Large intestine (tissue), 3 donors: ENCODE results near the gene DYSF. TPM values are rescaled to one million over a fixed set of nuclear protein-coding genes. Genes with fewer than 3 reads are reported as not detected.

ENCODE experiments used
- DNase-seq, 2 donors: peaks; one replicate each; pipeline versions ENCODE4 v3.0.0 to v3.0.0-alpha.2; 2013
- H3K27ac ChIP-seq: one replicate; pipeline ENCODE4 v1.5.1; 2013; ENCODE audit warnings: low read length
- H3K27me3 ChIP-seq: 2 replicates; pipeline ENCODE4 v1.6.1; 2013; ENCODE audit warnings: low read length; ENCODE audit not compliant: control insufficient read depth, insufficient read depth
- H3K36me3 ChIP-seq: 2 replicates; pipeline ENCODE4 v1.6.1; 2013; ENCODE audit warnings: low read length; ENCODE audit not compliant: control insufficient read depth, insufficient read depth
- H3K4me1 ChIP-seq: one replicate; pipeline ENCODE4 v1.6.1; 2013; ENCODE audit warnings: low read length; ENCODE audit not compliant: control insufficient read depth, insufficient read depth
- H3K4me3 ChIP-seq: one replicate; pipeline ENCODE4 v1.5.1; 2013; ENCODE audit warnings: low read length
- H3K9me3 ChIP-seq: one replicate; pipeline ENCODE4 v1.6.1; 2013; ENCODE audit warnings: mild to moderate bottlenecking, low read depth, low read length, moderate library complexity; ENCODE audit not compliant: control insufficient read depth
- WGBS: methylation state at CpG from one replicate; pipeline ENCODE4 v1.1.5; 2013; ENCODE audit warnings: low lambda C conversion rate; ENCODE audit not compliant: insufficient coverage; 5-methylcytosine and 5-hydroxymethylcytosine counted together
- polyA plus RNA-seq: library from polyadenylated mRNA; unstranded; fragments of 120-200 nt; gene quantifications from one replicate; pipeline ENCODE4 v1.2.1, GENCODE V29; 2013

The DYSF gene
- polyA plus RNA-seq, 1 donor = 6.3 TPM

- peaks cover 2% of the 10 kb centered on the region for H3K4me1 ChIP-seq
- H3K27me3 ChIP-seq = no peaks in the 10 kb centered on the region
- H3K27ac ChIP-seq = no peak overlapping the region
- no peaks in the 10 kb centered on the region for H3K36me3 ChIP-seq
- H3K9me3 ChIP-seq = no peaks in the 10 kb centered on the region
- DNase-seq = no peak
- no peak overlapping the region for H3K4me3 ChIP-seq
These were observed 175.9 kb downstream of the DYSF start for GRCh38 chr2:71629273-71629672.

- H3K27me3 ChIP-seq = no peaks in the 10 kb centered on the region
- peaks cover 2% of the 10 kb centered on the region for H3K4me1 ChIP-seq
- 75% methylated on average over 1 of the region's 2 CpGs for WGBS
- no peak overlapping the region for H3K27ac ChIP-seq
- H3K36me3 ChIP-seq = no peaks in the 10 kb centered on the region
- H3K4me3 ChIP-seq = no peak overlapping the region
- no peak for DNase-seq
- no peaks in the 10 kb centered on the region for H3K9me3 ChIP-seq
These were observed 176.6 kb downstream of the DYSF start for GRCh38 chr2:71629771-71630453.

GRCh38 chr2:71630454-71631328, 177.3 kb downstream of the DYSF start:
- Histone ChIP-seq H3K4me3 (no peak overlapping the region), H3K9me3 (no peaks in the 10 kb centered on the region), H3K36me3 (no peaks in the 10 kb centered on the region), H3K27me3 (no peaks in the 10 kb centered on the region), H3K27ac (no peak overlapping the region), H3K4me1 (peaks cover 2% of the 10 kb centered on the region)
- no CpG with 5 or more reads among the region's 2 CpGs for WGBS
- no peak for DNase-seq

- Histone ChIP-seq H3K4me3 (no peak overlapping the region), H3K27ac (no peak overlapping the region), H3K36me3 (no peaks in the 10 kb centered on the region), H3K27me3 (no peaks in the 10 kb centered on the region), H3K4me1 (peaks cover 2% of the 10 kb centered on the region), H3K9me3 (no peaks in the 10 kb centered on the region)
- DNase-seq = no peak
- WGBS = 80% methylated on average over 1 of the region's 14 CpGs
These were observed 178.1 kb downstream of the DYSF start for GRCh38 chr2:71631411-71631931.

- no peak overlapping the region for H3K4me3 ChIP-seq
- WGBS = 100% methylated on average over 1 of the region's 3 CpGs
- no peak overlapping the region for H3K27ac ChIP-seq
- H3K9me3 ChIP-seq = no peaks in the 10 kb centered on the region
- peaks cover 2% of the 10 kb centered on the region for H3K4me1 ChIP-seq
- no peaks in the 10 kb centered on the region for H3K36me3 ChIP-seq
- no peaks in the 10 kb centered on the region for H3K27me3 ChIP-seq
- DNase-seq = no peak
These were observed 179.7 kb downstream of the DYSF start for GRCh38 chr2:71633086-71633485.

- Histone ChIP-seq H3K36me3 (no peaks in the 10 kb centered on the region), H3K27me3 (no peaks in the 10 kb centered on the region), H3K9me3 (no peaks in the 10 kb centered on the region), H3K4me3 (no peak overlapping the region), H3K4me1 (peaks cover 2% of the 10 kb centered on the region), H3K27ac (no peak overlapping the region)
- no CpG with 5 or more reads among the region's 1 CpG for WGBS
- DNase-seq = no peak
These were observed 181.2 kb downstream of the DYSF start for GRCh38 chr2:71634567-71634966.

GRCh38 chr2:71635798-71636197, 182.4 kb downstream of the DYSF start:
- 81% methylated on average over 2 of the region's 5 CpGs for WGBS
- H3K4me3 ChIP-seq = no peak overlapping the region

GRCh38 chr2:71637168-71637567, 183.8 kb downstream of the DYSF start:
- Histone ChIP-seq H3K9me3 (no peaks in the 10 kb centered on the region), H3K27ac (no peak overlapping the region)

More at GRCh38 chr2:71635798-71636197, 182.4 kb downstream of the DYSF start:
- H3K4me1 ChIP-seq = peaks cover 2% of the 10 kb centered on the region
- no peak overlapping the region for H3K27ac ChIP-seq
- no peaks in the 10 kb centered on the region for H3K27me3 ChIP-seq
- no peak for DNase-seq
- H3K36me3 ChIP-seq = no peaks in the 10 kb centered on the region
- no peaks in the 10 kb centered on the region for H3K9me3 ChIP-seq

GRCh38 chr2:71637736-71638135, 184.4 kb downstream of the DYSF start:
- DNase-seq = no peak
- no peaks in the 10 kb centered on the region for H3K27me3 ChIP-seq
- H3K4me1 ChIP-seq = no peaks in the 10 kb centered on the region
- WGBS = 67% methylated on average over 1 of the region's 4 CpGs
- H3K9me3 ChIP-seq = no peaks in the 10 kb centered on the region
- H3K4me3 ChIP-seq = no peak overlapping the region
- no peak overlapping the region for H3K27ac ChIP-seq
- no peaks in the 10 kb centered on the region for H3K36me3 ChIP-seq

More at GRCh38 chr2:71637168-71637567, 183.8 kb downstream of the DYSF start:
- WGBS = 86% methylated on average over 1 of the region's 5 CpGs
- Histone ChIP-seq H3K36me3 (no peaks in the 10 kb centered on the region), H3K4me3 (no peak overlapping the region), H3K27me3 (no peaks in the 10 kb centered on the region), H3K4me1 (no peaks in the 10 kb centered on the region)
- no peak for DNase-seq

GRCh38 chr2:71639735-71640134, 186.4 kb downstream of the DYSF start:
- no CpG with 5 or more reads among the region's 4 CpGs for WGBS
- Histone ChIP-seq H3K27ac (no peak overlapping the region), H3K9me3 (no peaks in the 10 kb centered on the region), H3K36me3 (no peaks in the 10 kb centered on the region), H3K27me3 (no peaks in the 10 kb centered on the region), H3K4me1 (no peaks in the 10 kb centered on the region), H3K4me3 (no peak overlapping the region)
- DNase-seq = no peak
